ENCODE measurements around the gene ATP5PF. TPM values are rescaled to one million over a fixed set of nuclear protein-coding genes. Genes with fewer than 3 reads are reported as not detected.
"Not testable (repeated sequence)": the region's sequence is repeated elsewhere in the genome, so short reads cannot be mapped to it uniquely, and the experiment has no call there.

Gene ATP5PF, protein sequence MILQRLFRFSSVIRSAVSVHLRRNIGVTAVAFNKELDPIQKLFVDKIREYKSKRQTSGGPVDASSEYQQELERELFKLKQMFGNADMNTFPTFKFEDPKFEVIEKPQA
- 111 and 115 TPM in 2 replicates for total RNA-seq

DNA sequence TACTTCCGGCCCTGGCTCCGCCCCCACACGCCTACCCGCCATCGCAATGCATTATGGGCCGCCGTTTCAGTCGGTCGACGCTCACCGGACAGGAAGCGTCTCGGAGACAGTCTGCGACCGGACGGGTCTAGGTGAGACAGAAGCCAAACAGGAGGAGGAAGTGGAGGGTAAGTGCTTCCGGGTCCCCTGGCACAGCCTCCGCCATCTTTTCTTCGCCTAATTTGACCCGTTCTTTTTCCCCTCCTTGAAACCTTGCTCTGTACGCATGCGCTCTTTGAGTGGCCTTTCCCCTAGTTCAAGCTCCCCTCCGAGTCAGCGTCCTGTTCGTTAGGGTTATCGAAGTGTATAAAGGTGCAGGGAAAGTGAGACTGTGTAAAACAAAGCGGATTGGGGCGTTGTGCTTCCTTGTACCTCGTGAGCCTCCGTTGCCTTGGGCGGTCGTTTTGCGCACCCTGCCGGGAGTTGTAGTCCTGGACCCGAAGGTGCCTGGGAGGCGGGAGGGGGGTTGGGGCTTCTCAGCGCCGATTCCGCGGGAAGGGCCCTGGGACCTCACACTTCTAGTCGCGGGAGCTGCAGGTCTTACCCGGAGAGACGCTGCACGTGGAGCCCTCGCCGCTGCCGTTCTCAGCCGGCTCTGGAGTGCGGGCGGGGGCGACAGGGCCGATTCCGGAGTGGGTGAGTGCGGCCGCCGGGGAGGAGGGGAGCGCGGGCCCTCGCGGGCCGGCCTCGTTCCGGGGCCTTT lies at the start of gene ATP5PF, which contains the start of gene GABPA:
TSS of gene ATP5PF (minus strand) at position 1 of the 742 bp plus-strand sequence. CDS start 5,110 bp downstream, outside the sequence.
TSS of gene GABPA (plus strand) at position 69 of the 742 bp plus-strand sequence. CDS start 6,627 bp downstream, outside the sequence.
- intact Hi-C loops (cut with micrococcal nuclease): loop anchor here (1.0 to 10.0 kb wide), 11 partner anchors 27 to 1310 kb away; no protein-coding TSS in a partner anchor

DNA sequence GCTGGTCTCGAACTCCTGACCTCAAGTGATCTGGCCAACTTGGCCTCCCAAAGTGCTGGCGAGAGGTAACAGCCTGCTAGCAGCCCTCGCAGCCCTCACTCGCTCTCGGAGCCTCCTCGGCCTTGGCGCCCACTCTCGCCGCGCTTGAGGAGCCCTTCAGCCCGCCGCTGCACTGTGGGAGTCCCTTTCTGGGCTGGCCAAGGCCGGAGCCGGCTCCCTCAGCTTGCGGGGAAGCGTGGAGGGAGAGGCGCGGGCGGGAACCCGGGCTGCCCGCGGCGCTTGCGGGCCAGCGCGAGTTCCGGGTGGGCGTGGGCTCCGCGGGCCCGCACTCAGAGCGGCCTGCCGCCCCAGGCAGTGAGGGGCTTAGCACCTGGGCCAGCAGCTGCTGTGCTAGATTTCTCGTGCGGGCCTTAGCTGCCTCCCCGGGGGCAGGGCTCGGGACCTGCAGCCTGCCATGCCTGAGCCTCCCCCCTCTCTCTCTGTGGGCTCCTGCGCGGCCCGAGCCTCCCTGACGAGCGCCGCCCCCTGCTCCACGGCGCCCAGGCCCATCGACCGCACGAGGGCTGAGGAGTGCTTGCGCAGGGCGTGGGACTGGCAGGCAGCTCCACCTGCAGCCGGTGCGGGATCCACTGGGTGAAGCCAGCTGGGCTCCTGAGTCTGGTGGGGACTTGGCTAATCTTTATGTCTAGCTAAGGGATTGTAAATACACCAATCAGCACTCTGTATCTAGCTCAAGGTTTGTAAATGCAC lies 43.6 kb upstream of the ATP5PF start:
- intact Hi-C loops (cut with micrococcal nuclease): not testable (repeated sequence)

DNA sequence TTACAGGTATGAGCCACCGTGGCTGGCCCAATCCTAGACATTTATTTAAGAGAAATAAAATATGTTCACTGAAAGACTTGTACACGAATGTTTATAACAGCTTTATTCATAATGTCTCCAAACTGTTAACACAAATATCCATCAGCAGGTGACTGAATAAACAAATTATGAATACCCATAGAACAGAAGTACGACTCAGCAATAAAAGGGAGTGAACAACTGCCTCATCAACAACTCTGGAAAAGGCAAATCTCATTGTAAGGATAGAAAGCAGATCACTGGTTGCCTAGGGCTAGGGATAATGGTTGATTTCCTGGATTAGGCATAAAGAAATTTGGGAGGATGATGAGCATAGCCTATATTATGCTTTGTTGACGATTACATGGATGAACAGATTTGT lies 41.7 kb upstream of the ATP5PF start:
- intact Hi-C loops (cut with micrococcal nuclease): no loop called here

DNA sequence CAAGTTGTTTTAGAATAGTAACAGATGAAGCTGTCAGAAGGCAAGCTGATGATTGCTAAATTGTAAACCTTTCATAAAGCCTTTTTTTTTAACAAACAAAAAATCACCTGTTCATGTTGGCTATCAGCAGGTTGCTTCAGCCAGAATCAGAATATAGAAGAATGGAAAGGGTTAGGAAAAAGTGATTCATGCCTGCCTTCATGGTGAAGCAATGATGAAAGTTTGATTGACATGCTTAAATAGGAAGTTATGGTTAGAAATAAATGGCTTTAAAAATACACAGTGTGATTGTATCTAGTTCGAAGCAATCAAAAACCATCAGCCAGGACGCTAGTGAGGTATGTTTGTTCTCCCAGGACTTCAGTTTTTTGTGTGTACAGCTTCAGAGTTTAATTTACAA lies 38.0 kb upstream of the ATP5PF start:
- intact Hi-C loops (cut with micrococcal nuclease): no loop called here

DNA sequence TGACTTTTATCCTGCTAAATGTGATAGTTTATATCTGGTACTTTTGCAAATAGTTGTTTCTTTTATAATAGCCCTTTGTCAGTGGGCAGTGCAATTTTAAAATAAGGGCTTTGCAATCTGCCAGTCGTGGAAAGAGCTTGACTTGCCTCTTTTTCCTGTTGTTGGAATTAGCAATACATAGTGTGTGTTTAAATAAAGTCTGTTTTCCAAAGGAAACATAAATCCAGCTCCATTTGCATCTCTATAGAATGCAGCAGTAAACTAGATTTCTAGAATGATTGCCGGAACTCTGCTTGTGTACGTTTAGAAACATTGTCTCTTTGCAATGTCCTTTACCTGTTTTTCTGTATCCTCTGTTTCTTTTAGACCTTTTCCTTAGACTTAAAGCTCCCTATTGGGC lies 33.2 kb upstream of the ATP5PF start:
- intact Hi-C loops (cut with micrococcal nuclease): no loop called here

DNA sequence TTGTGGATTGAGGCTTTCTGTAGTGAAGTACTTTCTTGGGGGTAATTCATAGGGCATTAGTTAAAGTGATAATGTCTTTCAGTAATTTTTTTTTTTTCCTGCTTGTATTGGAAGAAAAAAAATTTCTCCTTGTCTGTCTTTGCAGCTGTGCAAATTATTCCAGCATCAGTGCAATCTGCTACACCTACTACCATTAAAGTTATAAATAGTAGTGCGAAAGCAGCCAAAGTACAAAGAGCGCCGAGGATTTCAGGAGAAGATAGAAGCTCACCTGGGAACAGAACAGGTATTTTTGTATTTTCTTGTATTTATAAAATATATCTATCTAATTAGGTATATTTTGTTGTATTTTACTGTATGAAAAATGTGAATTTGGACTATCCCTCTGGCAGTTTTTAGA lies 29.4 kb upstream of the ATP5PF start:
- intact Hi-C loops (cut with micrococcal nuclease): no loop called here

DNA sequence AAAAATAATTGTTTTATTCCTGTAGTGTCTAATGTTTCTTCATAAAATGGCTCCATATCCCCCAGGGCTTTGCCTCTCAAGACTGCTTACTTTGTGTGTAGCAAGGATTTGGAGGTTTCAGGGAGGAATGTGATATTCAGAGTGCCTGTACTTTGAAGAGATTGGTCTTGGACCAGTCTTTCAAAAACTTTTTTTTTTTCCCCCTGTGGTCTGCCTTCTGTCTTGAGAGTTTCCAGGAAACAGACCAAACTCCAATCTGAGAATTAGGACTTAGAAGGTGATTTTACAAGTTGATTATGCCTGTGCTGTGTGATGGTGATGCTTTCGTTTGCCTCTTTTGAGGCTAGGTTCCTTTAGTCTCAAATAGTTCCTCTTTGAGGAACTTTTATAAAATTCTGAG lies 26.0 kb upstream of the ATP5PF start:
- intact Hi-C loops (cut with micrococcal nuclease): no loop called here

DNA sequence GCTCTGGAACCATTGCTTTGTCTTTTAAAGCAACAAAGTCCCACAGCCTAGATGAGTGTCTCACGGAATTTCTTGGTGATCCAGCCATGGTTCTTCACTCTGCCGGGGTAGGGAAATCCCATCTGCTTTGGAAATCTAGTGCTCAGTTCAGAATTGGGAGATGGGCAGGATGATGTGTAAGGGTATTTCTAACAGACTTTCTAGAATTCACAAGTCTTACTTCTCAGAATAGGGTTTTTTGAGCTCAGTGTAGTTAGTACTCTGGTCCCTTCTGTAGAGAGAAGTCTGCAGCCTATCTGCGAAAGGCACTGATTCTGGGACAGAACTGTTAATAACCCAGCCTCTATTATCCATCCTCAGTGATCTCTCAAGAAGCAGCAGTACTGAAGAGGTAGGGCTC lies 25.4 kb upstream of the ATP5PF start:
- intact Hi-C loops (cut with micrococcal nuclease): no loop called here

DNA sequence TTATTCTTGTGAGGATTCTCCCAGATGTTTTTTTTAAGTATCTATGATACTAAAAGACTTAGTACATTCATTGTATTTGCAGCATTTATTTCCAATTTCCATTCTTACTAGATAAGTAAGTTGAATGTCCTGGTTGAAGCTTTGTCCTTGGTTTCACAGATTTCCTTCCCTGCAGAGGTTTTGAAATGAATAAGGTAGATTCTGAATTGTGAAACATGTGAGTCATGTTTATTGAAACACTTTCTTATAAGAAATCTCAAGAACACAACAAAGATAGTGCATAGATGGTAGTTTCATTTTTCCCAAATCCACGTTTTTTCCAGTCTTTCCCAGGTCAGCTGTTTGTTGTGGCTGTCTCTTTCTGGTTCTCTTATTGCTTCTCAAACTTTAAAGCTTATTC lies 24.9 kb upstream of the ATP5PF start:
- intact Hi-C loops (cut with micrococcal nuclease): no loop called here

DNA sequence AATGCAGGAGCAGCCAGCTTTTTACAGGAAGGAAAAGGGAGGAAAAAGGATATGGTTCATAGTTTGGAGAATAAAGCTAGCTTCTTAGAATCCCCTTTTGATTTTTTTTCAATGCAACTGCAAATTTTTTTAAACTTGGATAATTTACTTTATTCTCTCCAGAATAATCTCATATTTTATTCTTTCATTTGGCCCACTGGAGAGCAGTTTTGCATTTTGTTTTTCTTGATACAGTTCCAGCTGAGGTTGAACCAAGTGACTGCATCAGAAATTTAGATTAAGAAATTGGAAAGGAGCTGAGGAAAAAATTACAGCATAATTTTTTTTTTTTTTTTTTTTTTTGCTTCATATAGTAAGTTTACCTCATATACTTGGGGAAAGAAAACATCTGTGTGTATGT lies 22.8 kb upstream of the ATP5PF start:
- intact Hi-C loops (cut with micrococcal nuclease): no loop called here

DNA sequence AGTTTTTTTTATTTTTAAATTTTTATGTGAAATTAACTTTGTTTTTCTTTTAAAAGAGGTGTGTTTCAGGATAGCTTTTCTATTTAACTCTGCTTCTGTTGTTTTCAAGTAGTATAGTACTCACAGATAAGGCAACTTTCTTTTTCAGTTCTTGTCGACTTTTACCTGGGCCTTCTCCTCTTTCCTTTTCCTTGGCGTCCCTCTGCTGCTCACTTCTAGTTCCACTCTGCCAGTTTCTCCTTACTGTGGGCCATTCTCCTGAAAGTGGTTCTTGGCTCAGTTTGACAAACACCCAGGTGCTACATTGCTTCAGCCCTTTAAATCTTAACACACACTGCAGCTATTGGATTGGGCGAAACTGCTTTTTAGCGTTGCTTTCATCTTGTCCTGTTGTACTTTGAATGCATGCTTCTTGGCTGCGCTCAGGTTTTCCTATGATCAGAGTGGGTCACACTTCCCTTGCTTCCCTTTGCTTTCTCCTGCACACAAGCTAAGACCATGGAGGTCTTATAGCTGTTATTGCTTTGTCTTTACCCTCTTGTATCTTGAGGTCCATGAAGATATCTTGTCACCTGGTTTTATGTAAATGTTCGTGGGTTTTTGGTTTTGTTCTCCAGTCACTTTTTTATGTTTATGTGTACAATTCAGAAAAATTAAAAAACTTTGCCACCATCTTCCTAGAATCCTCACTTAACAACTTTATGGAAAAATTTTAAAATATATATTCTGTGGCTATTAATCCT lies 21.7 kb upstream of the ATP5PF start:
- intact Hi-C loops (cut with micrococcal nuclease): no loop called here

DNA sequence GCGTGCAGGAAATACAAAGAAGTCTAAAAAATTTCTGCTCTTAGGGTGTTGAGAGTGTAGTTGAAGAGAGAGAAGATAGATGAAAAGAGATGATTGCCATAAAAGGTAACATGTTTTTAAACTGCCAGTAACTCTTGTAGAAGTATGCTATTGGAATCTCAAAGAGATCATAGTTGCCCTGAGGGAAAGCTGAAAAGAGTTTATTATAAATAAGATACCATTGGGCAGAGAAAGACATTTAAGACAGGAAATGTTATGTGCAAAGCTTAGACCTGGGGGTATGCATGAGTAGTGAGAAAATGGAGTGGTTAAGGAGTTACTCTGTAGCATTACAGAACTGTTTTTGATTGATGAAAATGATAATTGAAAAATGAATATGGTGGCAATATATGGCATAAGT lies 17.7 kb upstream of the ATP5PF start:
- intact Hi-C loops (cut with micrococcal nuclease): no loop called here

DNA sequence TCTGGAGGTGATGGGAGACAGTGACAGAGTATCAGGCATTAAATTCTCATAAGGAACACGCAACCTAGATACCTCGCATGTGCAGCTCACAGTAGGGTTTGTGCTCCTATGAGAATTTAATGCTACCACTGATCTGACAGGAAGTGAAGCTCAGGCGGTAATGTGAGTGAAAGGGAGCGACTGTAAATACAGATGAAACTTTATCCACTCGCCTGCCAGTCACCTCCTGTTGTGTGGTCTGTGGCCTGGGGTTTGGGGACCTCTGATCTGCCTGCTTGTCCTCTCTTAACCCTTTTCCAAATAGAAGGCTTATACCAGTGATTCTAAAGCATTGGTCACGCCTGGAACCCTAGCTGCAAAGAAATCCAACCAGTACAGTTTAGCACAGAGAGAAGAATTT lies 15.4 kb upstream of the ATP5PF start:
- intact Hi-C loops (cut with micrococcal nuclease): loop anchor here (2.0 kb wide), 1 partner anchor 13 kb away; no protein-coding TSS in a partner anchor

DNA sequence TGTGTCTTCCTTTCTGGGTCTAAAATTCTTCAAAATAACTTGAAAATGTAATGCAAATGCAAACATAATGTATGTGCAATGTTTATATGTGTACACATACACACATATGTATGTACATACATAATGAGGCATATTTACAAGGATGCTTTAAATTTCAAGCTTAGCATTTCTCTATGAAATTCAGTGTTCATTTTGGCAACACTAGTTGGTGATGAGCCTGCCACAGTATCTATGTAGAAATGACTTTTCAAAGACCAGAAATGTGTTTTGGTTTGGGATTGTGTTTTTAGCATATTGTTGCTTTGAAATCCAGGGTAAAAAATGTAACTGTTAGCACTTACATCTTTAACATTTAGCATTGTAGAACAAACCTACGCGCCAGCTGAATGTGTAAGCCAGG lies 10.2 kb upstream of the ATP5PF start:
- intact Hi-C loops (cut with micrococcal nuclease): no loop called here

DNA sequence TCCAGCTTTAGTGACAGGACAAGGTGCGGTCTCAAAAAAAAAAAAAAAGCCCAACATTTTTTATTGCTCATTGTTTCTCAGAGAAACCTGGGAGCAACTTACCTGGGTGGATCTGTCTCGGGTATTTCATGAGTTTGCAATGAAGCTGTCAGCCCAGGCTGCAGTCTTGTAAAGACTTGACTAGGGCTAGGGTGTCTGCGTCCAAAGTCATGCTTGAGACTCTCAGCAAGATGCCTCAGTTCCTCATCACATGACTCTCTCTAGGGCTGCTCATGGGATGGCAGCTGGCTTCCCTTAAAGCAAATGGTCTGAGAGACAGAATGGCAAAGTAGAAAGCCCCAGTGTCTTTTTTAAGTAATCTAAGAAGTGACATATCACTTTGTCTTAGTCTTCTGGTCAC lies 8.2 kb upstream of the ATP5PF start:
- intact Hi-C loops (cut with micrococcal nuclease): no loop called here

DNA sequence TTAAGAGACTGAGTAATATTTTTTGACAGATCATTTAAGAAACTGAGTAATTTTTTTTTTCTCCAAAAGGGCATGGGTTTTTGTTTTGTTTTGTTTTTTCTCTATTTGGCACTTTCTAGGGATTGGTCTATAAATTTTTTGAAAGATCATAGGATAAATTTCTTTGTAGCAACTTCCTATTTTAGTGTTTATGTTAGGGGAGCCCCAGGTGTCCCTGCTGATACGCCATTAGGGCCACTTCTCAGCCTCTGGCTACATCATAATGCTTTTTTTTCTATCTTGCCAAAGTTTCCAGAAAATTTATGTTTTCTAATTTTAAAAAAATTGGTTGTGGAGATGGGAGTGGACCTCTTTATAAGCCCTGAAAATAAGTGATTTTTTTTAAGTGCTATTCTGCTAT lies 2.7 kb upstream of the ATP5PF start:
- intact Hi-C loops (cut with micrococcal nuclease): loop anchor here (2.0 to 10.0 kb wide), 2 partner anchors 13 to 1313 kb away; no protein-coding TSS in a partner anchor

DNA sequence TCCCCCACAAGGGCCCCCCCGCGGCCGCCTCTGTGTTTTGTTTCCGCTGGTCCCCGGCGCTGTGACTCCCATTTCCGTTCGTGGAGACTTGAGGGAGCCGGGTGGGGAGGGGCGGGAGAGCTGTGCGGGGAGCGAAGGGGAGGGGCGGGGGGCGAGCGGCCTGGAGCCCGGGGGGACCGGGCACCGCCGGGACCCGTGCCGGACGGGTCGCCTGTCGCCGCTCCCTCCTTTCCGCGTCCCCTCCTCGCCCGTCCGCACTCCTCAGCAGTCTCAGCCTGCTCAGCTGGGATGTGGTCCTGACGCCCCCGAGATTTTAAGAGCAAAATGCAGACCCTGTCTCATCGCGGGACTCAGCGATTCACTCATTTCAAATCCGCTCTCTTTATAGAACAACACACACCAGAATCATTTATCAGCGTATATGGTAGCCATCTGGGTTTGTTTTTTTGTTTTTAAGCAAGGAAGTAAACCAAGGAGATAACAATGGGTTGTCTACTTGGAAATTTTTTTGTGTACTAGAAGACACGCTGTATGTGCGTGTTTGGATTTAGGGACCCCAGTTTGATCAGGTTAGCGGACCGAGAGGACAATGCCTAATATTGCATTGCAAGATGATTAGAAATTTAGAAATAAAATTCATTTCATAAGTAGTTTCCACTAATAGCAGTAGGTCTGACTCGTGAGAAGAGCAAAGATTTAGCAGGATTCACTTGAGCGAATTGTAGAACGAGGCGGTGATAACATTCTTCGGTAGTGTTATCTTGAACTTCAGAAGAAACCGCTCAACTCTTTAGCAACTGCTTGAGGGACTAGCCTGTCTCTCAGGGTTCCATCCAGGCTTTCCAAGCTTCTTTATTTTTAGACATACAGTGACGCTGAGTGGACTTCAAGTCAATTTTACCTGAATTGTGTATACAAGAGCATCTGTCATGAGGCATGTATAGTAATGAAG lies 1.2 kb upstream of the ATP5PF start:
- intact Hi-C loops (cut with micrococcal nuclease): loop anchor here (1.0 to 10.0 kb wide), 6 partner anchors 15 to 1311 kb away; partner anchors contain the start of gene JAM2

DNA sequence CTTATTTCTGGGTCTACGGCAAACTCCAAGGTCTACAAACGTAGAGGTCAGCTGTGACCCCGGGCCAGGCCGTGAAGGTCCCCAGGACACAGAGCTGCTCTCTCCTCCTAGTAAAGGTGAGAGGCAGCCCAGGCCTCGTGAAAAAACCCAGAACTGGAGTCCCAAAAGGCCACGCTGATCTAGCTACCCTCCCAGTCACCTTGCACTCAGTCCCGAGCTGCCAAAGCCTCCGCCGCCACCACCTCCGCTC lies 125 bp downstream of the ATP5PF start:
- intact Hi-C loops (cut with micrococcal nuclease): loop anchor here (1.0 to 10.0 kb wide), 9 partner anchors 26 to 1310 kb away; no protein-coding TSS in a partner anchor

DNA sequence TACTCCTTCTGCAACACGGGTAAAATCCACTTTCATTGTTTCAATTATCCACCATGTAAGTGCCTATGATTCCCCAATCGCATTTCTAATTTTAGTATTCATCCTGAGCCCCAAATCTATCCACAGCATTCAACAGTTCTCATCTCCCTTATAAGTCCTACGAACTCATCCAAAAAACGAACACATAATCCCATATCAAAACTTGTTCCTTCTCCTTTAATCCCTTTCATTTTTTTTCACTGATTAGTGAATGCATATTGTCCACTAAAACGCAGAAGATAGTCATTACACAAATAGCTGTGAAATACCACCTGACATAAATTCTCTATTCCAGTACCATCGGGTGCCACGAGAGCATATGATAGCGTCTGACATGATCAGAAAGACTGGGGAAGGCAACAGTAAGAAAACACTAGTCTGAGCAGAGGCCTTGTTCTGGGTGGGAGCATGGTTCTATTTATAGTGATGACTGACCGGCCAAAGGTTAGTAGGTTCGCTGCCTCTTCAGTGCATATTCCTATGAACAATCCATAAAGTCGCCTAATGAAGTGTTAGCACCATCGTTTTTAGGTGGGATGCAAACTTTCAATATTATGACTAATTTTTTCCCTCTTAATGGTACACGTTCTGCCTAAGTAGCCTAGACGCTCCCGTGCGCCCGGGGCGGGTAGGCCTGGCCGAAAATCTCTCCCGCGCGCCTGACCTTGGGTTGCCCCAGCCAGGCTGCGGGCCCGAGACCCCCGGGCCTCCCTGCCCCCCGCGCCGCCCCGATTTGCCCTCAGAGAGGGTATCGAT lies 648 bp downstream of the ATP5PF start:
- intact Hi-C loops (cut with micrococcal nuclease): loop anchor here (1.0 to 10.0 kb wide), 9 partner anchors 26 to 1309 kb away; no protein-coding TSS in a partner anchor

Measured in T-helper 1 cell treated with Interleukin-12 subunit alpha and Interleukin-12 subunit beta and Interleukin-4 antibody, amounts not matched to agents 30 ng/mL and 1 ng/mL, for 36 hours (primary cell).